Panc1 (cell line): ENCODE results near the gene MTA1.

Experiments
- POLR2AphosphoS5 ChIP-seq: IDR thresholded peaks from 2 replicates; pipeline ENCODE4 v1.6.1; 2012; ENCODE audit warnings: mild to moderate bottlenecking, low read depth, low read length, moderate library complexity
- TF ChIP-seq, protein P1 (sequence below): fragments of 450-650 bp; IDR thresholded peaks from 2 replicates; pipeline ENCODE4 v1.5.1; 2017; ENCODE audit warnings: mild to moderate bottlenecking

DNA sequence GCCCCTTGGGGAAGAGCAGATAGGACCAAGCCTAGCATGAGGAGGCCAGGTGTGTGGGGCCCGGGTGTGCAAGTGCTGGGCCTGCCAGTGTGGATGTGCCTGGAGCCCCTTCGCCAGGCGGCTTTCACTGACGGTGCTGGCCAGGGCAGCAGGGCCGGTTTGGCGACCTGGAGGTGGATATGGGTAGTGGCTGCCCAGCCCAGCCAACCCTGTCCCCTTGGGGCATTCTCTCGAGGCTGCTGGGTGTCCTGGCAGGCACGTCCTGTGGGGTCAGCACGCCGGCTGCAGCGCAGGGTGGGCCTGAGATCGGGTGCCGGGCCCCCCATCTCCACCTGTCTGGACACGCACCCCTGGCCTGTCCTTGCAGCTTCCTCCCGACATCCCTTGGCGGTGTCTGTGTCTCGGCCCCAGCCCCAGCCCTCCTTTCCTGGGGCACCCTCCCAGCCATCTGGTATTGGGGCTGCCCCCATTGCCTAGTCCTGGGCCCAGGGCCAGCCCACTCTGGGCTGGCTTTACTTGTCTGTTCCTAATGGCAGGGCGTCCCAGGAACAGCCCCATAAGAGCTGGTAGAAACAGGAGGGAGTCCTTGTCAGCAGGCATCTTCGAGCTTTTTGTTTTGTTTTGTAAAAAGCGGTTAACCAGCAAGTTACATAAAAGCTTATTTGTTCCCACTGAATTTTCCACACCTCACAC is 47.8 kb downstream of the MTA1 start:
- TF ChIP-seq, protein P1, sequence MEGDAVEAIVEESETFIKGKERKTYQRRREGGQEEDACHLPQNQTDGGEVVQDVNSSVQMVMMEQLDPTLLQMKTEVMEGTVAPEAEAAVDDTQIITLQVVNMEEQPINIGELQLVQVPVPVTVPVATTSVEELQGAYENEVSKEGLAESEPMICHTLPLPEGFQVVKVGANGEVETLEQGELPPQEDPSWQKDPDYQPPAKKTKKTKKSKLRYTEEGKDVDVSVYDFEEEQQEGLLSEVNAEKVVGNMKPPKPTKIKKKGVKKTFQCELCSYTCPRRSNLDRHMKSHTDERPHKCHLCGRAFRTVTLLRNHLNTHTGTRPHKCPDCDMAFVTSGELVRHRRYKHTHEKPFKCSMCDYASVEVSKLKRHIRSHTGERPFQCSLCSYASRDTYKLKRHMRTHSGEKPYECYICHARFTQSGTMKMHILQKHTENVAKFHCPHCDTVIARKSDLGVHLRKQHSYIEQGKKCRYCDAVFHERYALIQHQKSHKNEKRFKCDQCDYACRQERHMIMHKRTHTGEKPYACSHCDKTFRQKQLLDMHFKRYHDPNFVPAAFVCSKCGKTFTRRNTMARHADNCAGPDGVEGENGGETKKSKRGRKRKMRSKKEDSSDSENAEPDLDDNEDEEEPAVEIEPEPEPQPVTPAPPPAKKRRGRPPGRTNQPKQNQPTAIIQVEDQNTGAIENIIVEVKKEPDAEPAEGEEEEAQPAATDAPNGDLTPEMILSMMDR: no peak
- no peak for TF ChIP-seq POLR2AphosphoS5
